ENCODE data around the gene TUBA1A.

Gene TUBA1A

GRCh38 chr12:49220972-49221371 is 32.1 kb upstream of the TUBA1A start:
- TF ChIP-seq GATA2 (IDR thresholded peaks at IDR 0.05; ENCODE audit: low read depth, low read length) (no peak), GATA3 (IDR thresholded peaks at IDR 0.05; ENCODE audit: low read depth, low read length) (no peak)

- TF ChIP-seq GATA3 (IDR thresholded peaks at IDR 0.05; ENCODE audit: low read depth, low read length) (no peak), GATA2 (IDR thresholded peaks at IDR 0.05; ENCODE audit: low read depth, low read length) (no peak)
These were observed 30.6 kb upstream of the TUBA1A start for GRCh38 chr12:49219417-49220026.

- TF ChIP-seq GATA3 (IDR thresholded peaks at IDR 0.05; ENCODE audit: low read depth, low read length) = no peak
- TF ChIP-seq GATA2 (IDR thresholded peaks at IDR 0.05; ENCODE audit: low read depth, low read length) = no peak
These were observed 23.7 kb upstream of the TUBA1A start for GRCh38 chr12:49212572-49212971.

DNA sequence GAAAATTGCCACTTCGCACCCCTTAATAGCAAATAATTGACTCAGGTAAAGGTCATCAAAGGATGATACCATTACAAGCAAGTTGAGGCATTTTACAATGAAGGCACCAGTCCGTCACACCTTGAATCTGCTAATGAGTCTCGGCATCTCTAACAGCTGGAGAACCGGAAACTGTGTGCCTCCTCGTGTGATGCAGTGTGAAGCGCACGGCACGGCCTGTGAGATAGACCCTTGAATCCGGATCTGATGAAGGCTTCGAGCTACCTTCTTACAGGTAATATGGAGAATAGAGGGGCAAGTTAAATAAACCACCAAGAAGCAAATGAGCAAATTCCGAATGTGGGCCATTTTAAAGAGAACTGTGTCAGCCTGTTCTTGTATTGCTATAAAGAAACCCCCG is 19.8 kb upstream of the TUBA1A start:
- TF ChIP-seq GATA3 (IDR thresholded peaks at IDR 0.05; ENCODE audit: low read depth, low read length) = no peak
- TF ChIP-seq GATA2 (IDR thresholded peaks at IDR 0.05; ENCODE audit: low read depth, low read length) = no peak

- TF ChIP-seq GATA2 (IDR thresholded peaks at IDR 0.05; ENCODE audit: low read depth, low read length) (no peak), GATA3 (IDR thresholded peaks at IDR 0.05; ENCODE audit: low read depth, low read length) (no peak)
These were observed 19.3 kb upstream of the TUBA1A start for GRCh38 chr12:49208146-49208545.

GRCh38 chr12:49206389-49206788 is 17.5 kb upstream of the TUBA1A start:
- TF ChIP-seq GATA2 (IDR thresholded peaks at IDR 0.05; ENCODE audit: low read depth, low read length) (no peak), GATA3 (IDR thresholded peaks at IDR 0.05; ENCODE audit: low read depth, low read length) (no peak)

DNA sequence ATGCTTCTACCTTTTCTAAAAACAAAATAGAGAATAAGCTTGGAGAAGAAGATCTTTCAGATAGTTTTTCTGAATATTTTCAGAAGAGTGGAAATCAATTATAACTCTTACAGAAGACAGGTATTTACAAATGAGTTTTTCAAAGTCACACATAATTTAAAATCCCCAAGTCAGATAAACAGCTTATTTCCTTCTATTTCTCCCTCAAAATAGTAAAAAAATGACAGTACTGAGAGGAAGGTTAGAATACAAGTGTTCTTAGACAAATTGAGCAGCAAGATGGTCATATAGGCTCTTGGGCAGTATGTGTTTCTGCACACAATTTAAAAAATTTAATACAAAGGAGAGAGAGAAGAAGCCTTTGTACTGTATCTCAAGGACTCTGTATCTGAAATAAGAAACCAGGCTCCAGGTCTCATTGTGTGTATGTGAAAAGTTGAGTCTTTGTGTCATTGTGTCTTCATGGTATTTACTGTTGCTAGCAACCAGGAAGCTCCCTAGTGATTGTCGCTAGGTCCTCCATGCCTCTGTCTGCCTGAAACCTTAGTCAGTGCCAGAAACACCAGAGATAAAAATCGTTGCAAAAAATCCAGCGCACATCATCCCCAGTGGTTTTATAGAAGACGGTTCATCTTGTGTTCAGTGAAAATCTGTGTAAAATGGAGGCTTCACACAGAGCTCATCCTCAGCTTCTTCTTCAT is 12.9 kb upstream of the TUBA1A start:
- peak; percentile 87 for TF ChIP-seq GATA2 (IDR thresholded peaks at IDR 0.05; ENCODE audit: low read depth, low read length)
- peak; percentile 51; the same call in 1 of the 2 replicates for TF ChIP-seq GATA3 (IDR thresholded peaks at IDR 0.05; ENCODE audit: low read depth, low read length)

DNA sequence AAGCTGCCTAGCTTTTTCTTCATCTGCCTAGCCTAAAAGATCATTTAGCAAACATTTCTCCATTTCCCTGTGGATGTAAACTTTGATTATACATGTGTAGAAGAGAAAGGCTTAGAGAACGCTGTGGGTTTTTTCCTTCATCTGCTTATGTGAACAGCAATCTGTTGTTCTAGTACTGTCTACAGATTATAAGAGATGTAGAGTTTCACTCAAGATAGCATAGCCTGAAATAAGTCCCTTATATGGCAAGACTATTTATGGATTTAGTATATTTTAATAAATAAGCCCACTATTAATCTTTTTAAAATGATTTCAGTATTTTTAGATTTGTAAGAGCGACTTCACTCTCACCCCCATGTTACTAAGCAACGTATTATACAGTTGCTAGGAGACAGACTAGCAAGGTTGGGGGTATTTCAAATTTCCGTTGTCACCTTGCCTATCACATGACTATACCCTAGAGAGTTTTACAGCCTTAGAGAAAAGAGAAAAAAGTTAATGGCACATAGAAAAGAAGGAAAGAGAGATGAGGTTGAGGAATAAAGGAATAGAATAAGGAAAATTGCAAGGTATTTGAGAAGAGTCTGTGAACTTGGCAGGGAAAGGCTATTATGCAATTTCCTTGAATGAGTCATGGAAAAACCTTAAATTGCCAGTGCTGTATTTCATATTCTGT is 12.2 kb upstream of the TUBA1A start:
- TF ChIP-seq GATA3 (IDR thresholded peaks at IDR 0.05; ENCODE audit: low read depth, low read length) = no peak
- TF ChIP-seq GATA2 (IDR thresholded peaks at IDR 0.05; ENCODE audit: low read depth, low read length) = no peak

GRCh38 chr12:49198431-49199155 is 9.7 kb upstream of the TUBA1A start:
- no peak for TF ChIP-seq GATA2 (IDR thresholded peaks at IDR 0.05; ENCODE audit: low read depth, low read length)
- TF ChIP-seq GATA3 (IDR thresholded peaks at IDR 0.05; ENCODE audit: low read depth, low read length) = no peak

- TF ChIP-seq GATA3 (IDR thresholded peaks at IDR 0.05; ENCODE audit: low read depth, low read length) (no peak), GATA2 (IDR thresholded peaks at IDR 0.05; ENCODE audit: low read depth, low read length) (no peak)
These were observed 8.4 kb upstream of the TUBA1A start for GRCh38 chr12:49197256-49197655.

DNA sequence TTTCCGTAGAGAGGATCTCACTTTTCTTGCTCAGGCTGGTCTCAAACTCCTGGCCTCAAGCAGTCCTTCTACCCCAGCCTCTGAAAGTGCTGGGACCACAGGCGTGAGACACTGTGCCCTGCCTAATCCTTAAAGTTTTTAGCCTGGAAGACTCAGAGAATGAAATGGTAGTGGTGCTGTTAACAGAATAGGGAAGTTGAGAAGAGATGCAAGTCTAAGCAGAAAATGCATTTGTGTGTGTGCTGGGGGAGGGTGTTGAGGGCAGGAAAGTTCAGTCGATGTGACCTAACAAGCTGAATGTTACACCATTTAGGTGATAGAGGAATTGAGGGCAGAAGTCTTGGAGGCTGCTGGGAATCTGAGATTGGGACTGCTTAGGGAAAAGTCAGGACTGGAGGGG is 6.9 kb upstream of the TUBA1A start:
- TF ChIP-seq GATA3 (IDR thresholded peaks at IDR 0.05; ENCODE audit: low read depth, low read length) (no peak), GATA2 (IDR thresholded peaks at IDR 0.05; ENCODE audit: low read depth, low read length) (no peak)

GRCh38 chr12:49190974-49191373 is 2.1 kb upstream of the TUBA1A start:
- TF ChIP-seq GATA2 (IDR thresholded peaks at IDR 0.05; ENCODE audit: low read depth, low read length) = no peak
- TF ChIP-seq GATA3 (IDR thresholded peaks at IDR 0.05; ENCODE audit: low read depth, low read length) = no peak

DNA sequence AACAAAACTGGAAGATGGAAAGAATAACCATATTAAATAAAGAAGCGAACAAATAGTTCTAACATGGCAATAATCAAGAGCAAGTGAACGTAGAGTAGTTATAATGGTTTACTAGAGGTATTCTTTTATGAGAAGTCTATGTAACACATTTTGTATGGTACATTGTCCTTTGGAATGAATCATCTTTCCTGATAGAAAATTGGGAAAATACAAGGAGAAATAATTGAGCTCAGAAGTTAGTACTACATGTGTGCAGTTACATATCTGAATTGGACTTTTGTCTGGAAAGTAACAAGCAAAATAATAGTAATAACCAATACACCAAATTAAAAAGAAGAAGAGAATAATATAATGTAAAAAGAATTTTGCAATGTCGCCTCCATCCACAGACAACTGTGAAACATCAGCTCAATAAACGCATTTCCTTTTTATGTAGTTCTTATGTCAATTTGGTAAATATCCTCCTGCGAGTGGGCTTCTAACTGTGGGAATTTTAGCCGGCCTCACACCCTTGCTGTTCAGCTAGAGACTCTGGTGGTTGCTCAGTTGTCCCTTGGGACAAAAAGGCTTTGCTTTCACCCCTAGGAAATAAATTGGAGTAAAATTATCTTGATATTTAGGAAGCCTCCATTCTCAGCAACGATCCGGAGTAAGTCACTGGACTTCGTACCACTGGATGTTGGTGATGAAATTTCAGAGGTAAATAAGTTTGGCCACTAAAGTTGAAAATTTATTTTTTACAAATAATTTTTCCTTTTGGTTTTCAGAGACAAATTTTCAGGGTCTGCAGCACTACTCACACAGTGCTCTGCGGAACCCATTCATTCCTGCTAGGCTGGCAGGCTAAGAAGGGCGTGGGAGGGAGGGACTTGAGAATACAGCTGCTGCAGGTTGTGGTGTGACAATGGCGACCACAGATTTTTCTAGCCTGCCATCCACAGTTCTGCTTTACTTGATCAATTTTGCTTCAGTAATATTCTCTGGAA is 1.1 kb upstream of the TUBA1A start:
- TF ChIP-seq GATA3 (IDR thresholded peaks at IDR 0.05; ENCODE audit: low read depth, low read length) (no peak), GATA2 (IDR thresholded peaks at IDR 0.05; ENCODE audit: low read depth, low read length) (no peak)

Measured in SH-SY5Y (cell line).